Pancreas (tissue), 10 donors: Measurements from ENCODE around the gene NUFIP2. TPM values are rescaled to one million over a fixed set of nuclear protein-coding genes. Genes with fewer than 3 reads are reported as not detected.
"Not testable (repeated sequence)": the region's sequence is repeated elsewhere in the genome, so short reads cannot be mapped to it uniquely, and the experiment has no call there.

ENCODE experiments used
- ATAC-seq, 4 donors: fragments of 200-7000 bp; cut with Tn5 transposase; one replicate each; pipeline versions ENCODE4 v1.8.0 to v1.9.1; 2020; ENCODE audit warnings: mild to moderate bottlenecking in 4 of 4, moderate library complexity in 4 of 4
- DNase-seq, 6 donors: peaks; one replicate each; pipeline ENCODE4 v3.0.0-alpha.2; 2020
- FAIRE-seq: peaks from 2 replicates; lab custom pipeline; 2012; peaks lifted over from hg19 to GRCh38; lab: Jason Lieb, UNC
- H3K27ac ChIP-seq, 4 donors: fragments of 200-600 bp; sonication (generic); 1 replicate in 3 of 4; 2 replicates in 1 of 4; pipeline versions ENCODE4 v1.5.0 to v1.8.0; 2020
- H3K27me3 ChIP-seq, 4 donors: fragments of 200-600 bp; one replicate each; pipeline ENCODE4 v1.8.0; 2021
- H3K36me3 ChIP-seq, 3 donors: fragments of 200-600 bp; sonication (generic) in 1 of 3; one replicate each; pipeline versions ENCODE4 v1.5.0 to v1.8.0; 2020 to 2021
- H3K4me1 ChIP-seq, 3 donors: fragments of 200-600 bp; one replicate each; pipeline ENCODE4 v1.8.0; 2021
- H3K4me3 ChIP-seq, 4 donors: fragments of 200-600 bp; sonication (generic) in 2 of 4; one replicate each; pipeline versions ENCODE4 v1.5.0 to v1.8.0; 2020 to 2021
- H3K9me3 ChIP-seq, 4 donors: fragments of 200-600 bp; one replicate each; pipeline ENCODE4 v1.8.0; 2021
- WGBS, 2 donors: extraction: QIAGEN DNeasy Blood & Tissue Kit; methylation state at CpG; one replicate each; pipeline ENCODE4 v1.1.7; 2013; 5-methylcytosine and 5-hydroxymethylcytosine counted together
- intact Hi-C, 3 donors: fragments of 100-400 bp; cut with DNase I; formaldehyde crosslinking; loops; one replicate each; pipeline versions ENCODE4 v1.11.1 to v1.14.2; 2022
- polyA plus RNA-seq, 2 donors: library from polyadenylated mRNA; stranded (reverse); fragments of 200-250 nt; gene quantifications; one replicate each; pipeline ENCODE4 v1.2.3, GENCODE V29; 2013
- total RNA-seq, 6 donors: library from RNA; stranded (reverse); fragmentation: NEBNext Ultra II Directional in 4 of 6; extraction: Animal tissue kit (Norgen Biotek cat#: 25700) in 4 of 6; gene quantifications; one replicate each; pipeline versions ENCODE4 v1.2.1 to v1.2.4, GENCODE V29; 2021 to 2023
- TF ChIP-seq, protein P1 (sequence below), 4 donors: fragments of 200-600 bp; sonication (generic) in 3 of 4; IDR thresholded peaks; one replicate each; pipeline versions ENCODE4 v1.5.0 to v1.8.0; 2021; ENCODE audit warnings: antibody characterized with exemption in 4 of 4
- donor health status: healthy with polysubstance abuse.
- donor health status: DM: no; HTN: no; CAD: no; lungs with moderate emphysema.
- donor health status: DM: no; HTN: no; CAD: no.
- donor health status: control.
- donor health status: control.
- donor health status: Bipolar disorder and iron deficiency.
- donor health status: DM: yes; HTN: yes; CAD: no.
- donor health status: DM: no; HTN: no; CAD: no.
- donor health status: DM: no; HTN: no; CAD: no.
- donor health status: DM: yes; HTN: yes; CAD: no.

Gene NUFIP2
- total and polyA plus RNA-seq, 8 donors = 8.7 to 28.1 (median 15.3) TPM

DNA sequence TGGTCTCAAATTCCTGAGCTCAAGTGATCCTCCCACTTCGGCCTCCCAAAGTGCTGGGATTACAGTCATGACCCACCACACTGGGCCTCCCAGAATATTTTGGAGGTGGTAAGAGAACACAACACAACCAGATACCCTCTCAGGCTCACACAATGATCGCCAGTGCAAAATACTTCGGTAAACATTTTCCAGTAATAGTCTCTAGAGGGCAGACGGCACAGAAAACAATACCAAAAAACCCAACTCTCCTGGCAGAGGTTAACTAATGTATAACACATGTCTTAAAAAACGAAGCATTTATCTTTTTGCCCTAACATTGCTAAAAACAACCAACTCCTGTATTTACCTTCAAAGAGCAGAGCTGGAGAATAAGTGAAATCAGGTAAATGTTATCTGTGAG is 10.5 kb downstream of the NUFIP2 start:
- DNase-seq (no peak), ATAC-seq (peak in 1 of 4 donors; percentile 21), FAIRE-seq (no peak)
- no peak overlapping the region for H3K4me3 ChIP-seq
- H3K36me3 ChIP-seq = peaks cover 0 to 38% (median 6%) of the 10 kb centered on the region in 3 donors
- no peaks in the 10 kb centered on the region for H3K27me3 ChIP-seq
- no peak overlapping the region for H3K27ac ChIP-seq
- intact Hi-C loops = loop anchor here in 1 of 3 donors (10.0 kb wide), 1 partner anchor 139 kb away; no protein-coding TSS in a partner anchor
- WGBS, 2 donors = 54 to 65% methylated on average over 5 of the region's 5 CpGs
- H3K9me3 ChIP-seq = no peaks in the 10 kb centered on the region
- H3K4me1 ChIP-seq = peaks cover 5 to 22% (median 13%) of the 10 kb centered on the region in 3 donors
- TF ChIP-seq, protein P1, sequence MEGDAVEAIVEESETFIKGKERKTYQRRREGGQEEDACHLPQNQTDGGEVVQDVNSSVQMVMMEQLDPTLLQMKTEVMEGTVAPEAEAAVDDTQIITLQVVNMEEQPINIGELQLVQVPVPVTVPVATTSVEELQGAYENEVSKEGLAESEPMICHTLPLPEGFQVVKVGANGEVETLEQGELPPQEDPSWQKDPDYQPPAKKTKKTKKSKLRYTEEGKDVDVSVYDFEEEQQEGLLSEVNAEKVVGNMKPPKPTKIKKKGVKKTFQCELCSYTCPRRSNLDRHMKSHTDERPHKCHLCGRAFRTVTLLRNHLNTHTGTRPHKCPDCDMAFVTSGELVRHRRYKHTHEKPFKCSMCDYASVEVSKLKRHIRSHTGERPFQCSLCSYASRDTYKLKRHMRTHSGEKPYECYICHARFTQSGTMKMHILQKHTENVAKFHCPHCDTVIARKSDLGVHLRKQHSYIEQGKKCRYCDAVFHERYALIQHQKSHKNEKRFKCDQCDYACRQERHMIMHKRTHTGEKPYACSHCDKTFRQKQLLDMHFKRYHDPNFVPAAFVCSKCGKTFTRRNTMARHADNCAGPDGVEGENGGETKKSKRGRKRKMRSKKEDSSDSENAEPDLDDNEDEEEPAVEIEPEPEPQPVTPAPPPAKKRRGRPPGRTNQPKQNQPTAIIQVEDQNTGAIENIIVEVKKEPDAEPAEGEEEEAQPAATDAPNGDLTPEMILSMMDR (IDR thresholded peaks at IDR 0.05) = no peak

DNA sequence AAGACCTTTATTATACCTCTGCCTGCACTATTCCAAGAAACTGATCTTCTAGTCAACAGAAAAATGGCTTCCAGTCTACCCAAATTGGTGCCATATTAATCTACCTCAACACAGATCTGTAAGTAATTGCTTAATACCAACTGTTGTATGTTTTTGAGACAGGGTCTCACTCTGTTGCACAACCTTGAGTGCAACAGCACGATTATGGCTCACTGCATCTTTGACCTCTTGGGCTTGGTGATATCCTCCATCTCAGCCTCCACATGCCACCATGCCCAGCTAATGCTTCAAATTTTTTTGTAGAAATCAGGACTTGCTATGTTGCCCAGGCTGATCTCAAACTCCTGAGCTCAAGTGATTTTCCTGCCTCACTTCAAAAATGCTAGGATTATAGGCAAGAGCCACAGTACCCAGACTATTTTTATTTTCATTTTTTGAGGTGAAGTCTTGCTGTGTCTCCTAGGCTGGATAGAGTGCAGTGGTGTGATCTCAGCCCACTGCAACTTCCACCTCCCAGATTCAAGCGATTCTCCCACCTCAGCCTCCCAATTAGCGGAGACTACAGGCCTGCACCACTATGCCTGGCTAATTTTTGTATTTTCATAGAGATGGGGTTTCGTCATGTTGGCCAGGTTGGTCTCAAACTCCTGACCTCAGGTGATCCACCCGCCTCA is 14.4 kb downstream of the NUFIP2 start:
- Histone ChIP-seq H3K36me3 (peaks cover 0 to 17% (median 0%) of the 10 kb centered on the region in 3 donors), H3K4me1 (peaks cover 14 to 34% (median 27%) of the 10 kb centered on the region in 3 donors)
- intact Hi-C loops = loop anchor here in 1 of 3 donors (10.0 kb wide), 1 partner anchor 135 kb away; no protein-coding TSS in a partner anchor

DNA sequence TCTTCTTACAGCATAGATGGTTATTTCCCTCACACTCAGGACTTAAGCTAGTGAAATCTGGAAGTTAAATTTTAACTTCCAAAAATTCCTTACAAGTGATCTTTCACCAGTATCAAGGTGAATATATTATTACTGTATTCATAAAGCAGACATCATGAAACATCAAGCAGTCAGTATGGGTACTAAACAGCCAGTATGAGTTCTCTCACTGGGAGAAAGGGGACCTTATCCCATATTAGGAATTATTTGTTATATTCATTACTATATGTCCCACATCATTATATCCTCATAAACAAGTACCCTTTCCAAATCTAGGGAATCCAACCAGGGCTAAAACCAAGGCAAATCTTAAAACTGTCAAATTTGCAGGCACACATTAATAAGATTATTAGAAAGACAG is 15.3 kb downstream of the NUFIP2 start:
- Histone ChIP-seq H3K9me3 (no peaks in the 10 kb centered on the region), H3K27ac (no peak overlapping the region), H3K4me1 (peaks cover 14 to 31% (median 24%) of the 10 kb centered on the region in 3 donors), H3K27me3 (no peaks in the 10 kb centered on the region), H3K36me3 (peaks cover 0 to 17% (median 5%) of the 10 kb centered on the region in 3 donors), H3K4me3 (no peak overlapping the region)
- intact Hi-C loops = no loop called here
- TF ChIP-seq, protein P1 (IDR thresholded peaks at IDR 0.05) = no peak
- FAIRE-seq (no peak), DNase-seq (no peak), ATAC-seq (no peak)

More for the DNA sequence above, 14.4 kb downstream of the NUFIP2 start:
- TF ChIP-seq, protein P1 (IDR thresholded peaks at IDR 0.05) = no peak
- DNase-seq (no peak), ATAC-seq (no peak), FAIRE-seq (no peak)
- Histone ChIP-seq H3K27me3 (no peaks in the 10 kb centered on the region), H3K9me3 (no peaks in the 10 kb centered on the region), H3K27ac (no peak overlapping the region), H3K4me3 (no peak overlapping the region)
- WGBS, 2 donors = 92 to 96% methylated on average over 5 of the region's 5 CpGs

DNA sequence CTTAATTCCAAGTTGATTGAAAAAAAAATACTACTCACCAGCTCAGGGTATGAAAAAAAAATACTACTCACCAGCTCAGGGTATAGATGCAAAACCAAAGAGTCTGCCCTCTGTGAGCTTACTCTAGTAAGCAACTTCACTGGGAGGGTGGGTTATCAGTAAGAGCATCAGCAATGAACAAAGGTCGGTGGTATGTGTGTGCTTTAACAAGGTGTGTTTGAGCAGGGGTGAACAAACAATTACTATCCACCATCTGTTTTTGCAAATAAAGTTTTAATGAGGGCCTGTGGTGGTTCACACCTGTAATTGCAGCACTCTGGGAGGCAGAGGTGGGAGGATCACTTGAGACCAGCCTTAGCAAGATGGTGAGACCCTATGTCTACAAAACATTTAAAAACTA is 20.0 kb downstream of the NUFIP2 start:
- Histone ChIP-seq H3K4me3 (no peak overlapping the region), H3K27ac (no peak overlapping the region), H3K9me3 (no peaks in the 10 kb centered on the region), H3K36me3 (peaks cover 0 to 5% (median 0%) of the 10 kb centered on the region in 3 donors), H3K4me1 (peaks cover 9 to 21% (median 14%) of the 10 kb centered on the region in 3 donors), H3K27me3 (no peaks in the 10 kb centered on the region)
- FAIRE-seq = no peak
- ATAC-seq = no peak
- WGBS, 2 donors = 13 to 22% methylated on average over 1 of the region's 1 CpG
- DNase-seq = no peak
- intact Hi-C loops = no loop called here
- TF ChIP-seq, protein P1 (IDR thresholded peaks at IDR 0.05) = no peak

DNA sequence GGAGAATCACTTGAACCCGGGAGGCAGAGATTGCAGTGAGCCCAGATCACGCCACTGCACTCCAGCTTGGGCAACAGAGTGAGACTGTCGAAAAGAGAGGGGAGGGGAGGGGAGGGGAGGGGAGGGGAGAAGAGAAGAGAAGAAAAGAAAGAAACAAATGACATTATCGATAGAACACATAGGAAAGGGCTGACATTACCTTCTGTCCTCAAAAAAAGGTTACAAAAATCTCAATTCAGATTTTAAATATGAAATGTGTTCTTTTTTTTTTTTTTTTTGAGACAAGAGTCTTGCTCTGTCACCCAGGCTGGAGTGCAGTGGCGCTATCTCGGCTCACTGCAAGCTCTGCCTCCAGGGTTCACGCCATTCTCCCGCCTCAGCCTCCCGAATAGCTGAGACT is 22.0 kb downstream of the NUFIP2 start:
- peaks cover 6 to 11% (median 9%) of the 10 kb centered on the region in 3 donors for H3K4me1 ChIP-seq
- H3K9me3 ChIP-seq, H3K27ac ChIP-seq, H3K4me3 ChIP-seq, FAIRE-seq, H3K27me3 ChIP-seq, ATAC-seq, DNase-seq, H3K36me3 ChIP-seq, intact Hi-C loops: not testable (repeated sequence)
- 94% methylated on average over 9 of the region's 9 CpGs for WGBS, 2 donors
